Measurements from ENCODE around the gene KRT9. TPM values are rescaled to one million over a fixed set of nuclear protein-coding genes. Genes with fewer than 3 reads are reported as not detected.

KRT9 gene
- total RNA-seq, 3 donors from 2014 or later (not counting 1 experiment from before 2014, with no cell fraction given): not detected

DNA sequence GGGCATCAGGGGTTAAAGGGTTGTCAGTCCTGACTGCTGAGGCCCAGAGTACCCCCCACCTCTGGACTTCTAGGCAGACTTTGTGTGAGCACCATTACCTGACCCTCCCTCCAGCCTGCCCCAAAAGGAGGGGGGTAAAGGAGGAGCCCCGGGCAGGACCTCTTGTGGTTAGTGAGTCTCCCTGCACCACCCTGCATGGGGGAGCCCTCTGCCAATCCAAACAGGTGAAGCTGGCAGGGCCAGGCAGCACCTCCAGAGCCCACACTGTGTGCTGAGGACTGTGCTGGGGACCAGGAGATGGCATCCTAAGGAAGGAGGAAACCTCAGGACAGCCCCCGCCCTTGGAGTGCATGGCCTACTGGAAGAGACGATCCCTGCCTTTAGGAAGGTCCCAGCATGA is 17.4 kb upstream of the KRT9 start:
- WGBS (ENCODE audit: insufficient coverage): 61% methylated on average over 3 of the region's 3 CpGs
- no peak overlapping the region for H3K27ac Mint-ChIP-seq
- H3K4me1 Mint-ChIP-seq: no peaks in the 10 kb centered on the region
- Histone ChIP-seq H3K4me3 (ENCODE audit: low read length) (no peak overlapping the region), H3K9me3 (ENCODE audit: control insufficient read depth, insufficient read depth, low read length) (no peaks in the 10 kb centered on the region), H3K27ac (ENCODE audit: low read length) (no peak overlapping the region), H3K4me1 (ENCODE audit: control insufficient read depth, insufficient read depth, low read length) (no peaks in the 10 kb centered on the region), H3K27me3 (ENCODE audit: control insufficient read depth, insufficient read depth, low read length) (no peaks in the 10 kb centered on the region), H3K36me3 (ENCODE audit: control insufficient read depth, insufficient read depth, low read length) (no peaks in the 10 kb centered on the region)
- H3K27me3 Mint-ChIP-seq (ENCODE audit: low read depth in 2 of 2): peaks cover 1 to 8% of the 10 kb centered on the region in 2 donors
- TF ChIP-seq, protein P1, sequence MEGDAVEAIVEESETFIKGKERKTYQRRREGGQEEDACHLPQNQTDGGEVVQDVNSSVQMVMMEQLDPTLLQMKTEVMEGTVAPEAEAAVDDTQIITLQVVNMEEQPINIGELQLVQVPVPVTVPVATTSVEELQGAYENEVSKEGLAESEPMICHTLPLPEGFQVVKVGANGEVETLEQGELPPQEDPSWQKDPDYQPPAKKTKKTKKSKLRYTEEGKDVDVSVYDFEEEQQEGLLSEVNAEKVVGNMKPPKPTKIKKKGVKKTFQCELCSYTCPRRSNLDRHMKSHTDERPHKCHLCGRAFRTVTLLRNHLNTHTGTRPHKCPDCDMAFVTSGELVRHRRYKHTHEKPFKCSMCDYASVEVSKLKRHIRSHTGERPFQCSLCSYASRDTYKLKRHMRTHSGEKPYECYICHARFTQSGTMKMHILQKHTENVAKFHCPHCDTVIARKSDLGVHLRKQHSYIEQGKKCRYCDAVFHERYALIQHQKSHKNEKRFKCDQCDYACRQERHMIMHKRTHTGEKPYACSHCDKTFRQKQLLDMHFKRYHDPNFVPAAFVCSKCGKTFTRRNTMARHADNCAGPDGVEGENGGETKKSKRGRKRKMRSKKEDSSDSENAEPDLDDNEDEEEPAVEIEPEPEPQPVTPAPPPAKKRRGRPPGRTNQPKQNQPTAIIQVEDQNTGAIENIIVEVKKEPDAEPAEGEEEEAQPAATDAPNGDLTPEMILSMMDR (IDR thresholded peaks at IDR 0.05): no peak
- no peaks in the 10 kb centered on the region for H3K36me3 Mint-ChIP-seq
- intact Hi-C loops (cut with micrococcal nuclease): no loop called here
- no peaks in the 10 kb centered on the region for H3K9me3 Mint-ChIP-seq
- ATAC-seq: no peak
- DNase-seq: no peak
- no peak overlapping the region for H3K4me3 Mint-ChIP-seq

DNA sequence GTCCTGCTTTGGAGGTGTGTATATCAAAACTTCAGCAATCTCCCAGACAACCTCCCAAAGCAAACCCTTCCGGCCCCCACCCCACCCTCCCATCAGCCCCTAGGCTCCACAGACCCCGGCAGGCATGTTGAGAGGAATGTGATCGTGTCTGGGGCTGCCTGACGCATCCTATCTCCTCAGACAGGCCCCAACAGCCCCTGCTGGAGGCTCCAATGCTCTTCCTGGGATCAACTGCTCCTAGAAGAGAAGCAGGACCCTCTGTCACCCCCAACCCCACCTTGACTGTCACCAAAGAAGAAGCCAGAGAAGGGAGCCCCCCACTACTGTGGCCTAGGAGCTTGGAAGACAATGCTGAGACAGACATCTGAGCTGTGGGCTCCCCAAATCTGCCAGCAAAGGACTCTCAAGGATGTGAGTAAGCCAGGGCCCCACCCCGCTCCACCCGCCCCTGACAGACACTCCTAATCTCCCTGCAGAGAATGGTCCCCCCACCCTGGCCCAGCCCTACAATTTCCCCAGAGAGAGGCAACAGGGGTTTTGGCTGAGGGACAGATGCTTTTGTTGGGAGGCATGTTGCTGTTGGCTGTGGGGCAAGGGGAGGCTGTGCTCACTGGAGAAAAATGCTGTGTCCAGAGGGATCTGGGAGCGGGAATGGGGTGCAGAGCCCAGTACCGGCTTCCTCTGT is 16.4 kb upstream of the KRT9 start:
- no peak overlapping the region for H3K4me3 ChIP-seq (ENCODE audit: low read length)
- H3K36me3 ChIP-seq (ENCODE audit: control insufficient read depth, insufficient read depth, low read length): no peaks in the 10 kb centered on the region
- no peaks in the 10 kb centered on the region for H3K9me3 Mint-ChIP-seq
- H3K27ac ChIP-seq (ENCODE audit: low read length): no peak overlapping the region
- ATAC-seq (no peak), DNase-seq (no peak)
- intact Hi-C loops (cut with micrococcal nuclease): no loop called here
- no peak overlapping the region for H3K4me3 Mint-ChIP-seq
- TF ChIP-seq, protein P1 (IDR thresholded peaks at IDR 0.05): no peak
- H3K4me1 ChIP-seq (ENCODE audit: control insufficient read depth, insufficient read depth, low read length): no peaks in the 10 kb centered on the region
- H3K4me1 Mint-ChIP-seq: no peaks in the 10 kb centered on the region
- no peaks in the 10 kb centered on the region for H3K36me3 Mint-ChIP-seq
- WGBS (ENCODE audit: insufficient coverage): 95% methylated on average over 4 of the region's 8 CpGs
- no peaks in the 10 kb centered on the region for H3K9me3 ChIP-seq (ENCODE audit: control insufficient read depth, insufficient read depth, low read length)
- peaks cover 11 to 15% of the 10 kb centered on the region in 2 donors for H3K27me3 Mint-ChIP-seq (ENCODE audit: low read depth in 2 of 2)
- H3K27ac Mint-ChIP-seq: no peak overlapping the region
- no peaks in the 10 kb centered on the region for H3K27me3 ChIP-seq (ENCODE audit: control insufficient read depth, insufficient read depth, low read length)

DNA sequence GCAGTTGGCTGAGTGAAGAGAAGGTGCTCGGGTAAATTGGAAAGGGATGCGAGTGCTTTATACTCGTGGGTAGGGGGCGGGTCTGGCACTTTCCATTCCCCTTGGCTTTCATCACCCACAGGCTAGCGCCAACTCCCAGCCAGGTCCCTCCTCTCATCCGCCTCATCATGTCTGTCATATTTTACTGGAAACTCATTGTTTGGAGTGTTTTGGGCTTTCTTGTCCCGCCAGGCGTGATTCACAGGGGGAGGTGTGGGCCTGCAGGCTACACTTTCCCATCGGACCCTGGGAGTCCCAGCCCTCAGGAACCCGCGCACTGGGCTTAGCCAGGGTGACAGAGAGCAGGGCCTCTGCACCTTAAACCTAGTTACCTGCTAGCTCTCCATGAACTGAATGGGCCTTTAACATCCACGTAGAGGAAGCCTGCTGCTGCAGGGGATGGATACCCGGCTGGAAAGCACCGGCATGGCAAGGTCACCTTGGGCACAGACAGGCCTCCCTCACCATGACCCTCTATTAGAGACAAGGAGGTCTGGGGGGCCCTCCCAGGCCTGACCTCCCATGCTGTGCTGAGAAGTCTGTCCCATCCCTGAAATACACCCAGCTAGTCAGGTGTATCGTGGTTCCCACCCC is 15.1 kb upstream of the KRT9 start, which contains the start of gene KRT14:
Gene KRT14 (minus strand): TSS at position 33 of the 633 bp plus-strand sequence. CDS start 61 bp downstream, outside the sequence.
- Mint-ChIP-seq H3K4me3 (no peak within 1 kb of the TSS), H3K27ac (no peak within 1 kb of the TSS), H3K9me3 (no peaks in the 10 kb centered on the region), H3K4me1 (no peaks in the 10 kb centered on the region), H3K27me3 (ENCODE audit: low read depth in 2 of 2) (peaks cover 11 to 22% of the 10 kb centered on the region in 2 donors), H3K36me3 (no peaks in the 10 kb centered on the region)
- Histone ChIP-seq H3K27ac (ENCODE audit: low read length) (no peak within 1 kb of the TSS), H3K36me3 (ENCODE audit: control insufficient read depth, insufficient read depth, low read length) (no peaks in the 10 kb centered on the region), H3K9me3 (ENCODE audit: control insufficient read depth, insufficient read depth, low read length) (no peaks in the 10 kb centered on the region), H3K27me3 (ENCODE audit: control insufficient read depth, insufficient read depth, low read length) (no peaks in the 10 kb centered on the region), H3K4me3 (ENCODE audit: low read length) (no peak within 1 kb of the TSS), H3K4me1 (ENCODE audit: control insufficient read depth, insufficient read depth, low read length) (no peaks in the 10 kb centered on the region)
- WGBS (ENCODE audit: insufficient coverage): 84% methylated on average over 10 of the region's 15 CpGs
- TF ChIP-seq, protein P1 (IDR thresholded peaks at IDR 0.05): no peak
- intact Hi-C loops (cut with micrococcal nuclease): no loop called here
- DNase-seq (no peak), ATAC-seq (no peak)

Measured in natural killer cell (primary cell).